Stimulated activated CD4-positive, alpha-beta T cell treated with anti-CD3 and anti-CD28 coated beads, Interleukin-4, amount 100 ng/mL, for 4 hours (primary cell): ENCODE results near the gene RFX8.
"Not testable (repeated sequence)": the region's sequence is repeated elsewhere in the genome, so short reads cannot be mapped to it uniquely, and the experiment has no call there.

Experiments used
- DNase-seq, 2 experiments: peaks; one replicate each; pipeline ENCODE4 v3.0.0-alpha.2; 2020

Gene RFX8

DNA sequence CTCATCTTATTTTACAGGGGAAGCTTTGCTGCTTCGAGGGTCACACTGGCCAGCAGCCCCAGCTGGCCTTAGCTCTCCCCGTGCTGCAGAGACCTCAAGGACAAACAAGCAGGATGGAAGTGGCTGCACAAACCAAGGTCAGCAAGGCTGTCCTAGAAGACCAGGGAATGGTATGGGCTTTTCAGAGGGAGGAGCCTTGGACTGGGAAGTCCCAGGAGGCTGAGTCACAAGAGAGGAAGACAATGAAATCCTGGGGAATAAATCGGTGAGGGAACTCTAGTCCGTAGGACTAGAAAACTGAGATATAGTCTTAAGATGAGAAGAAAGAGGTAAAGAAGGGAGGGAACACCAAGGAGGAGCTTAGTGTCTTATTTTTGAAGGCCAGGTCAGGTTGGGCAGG is 103.3 kb downstream of the RFX8 start:
- DNase-seq: no peak

DNA sequence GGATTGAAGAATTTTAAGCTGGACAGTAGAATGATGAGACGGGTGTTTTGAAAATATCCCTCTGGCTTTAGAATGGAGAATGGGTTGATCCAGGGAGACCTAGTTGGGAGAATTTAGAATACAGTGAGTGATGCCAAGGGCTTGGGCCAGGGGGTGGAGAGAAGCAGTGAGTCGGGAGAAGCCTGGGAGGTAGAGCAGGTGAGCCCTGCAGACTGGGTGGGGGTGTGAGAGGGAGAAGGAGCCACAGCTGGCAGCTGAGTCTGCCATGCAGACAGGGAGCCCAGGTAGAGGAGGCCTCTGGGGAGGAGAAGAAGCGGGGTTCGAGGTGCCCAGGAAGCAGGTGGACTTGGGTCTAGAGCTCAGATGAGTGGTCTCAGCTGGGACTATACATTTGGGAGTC is 105.8 kb downstream of the RFX8 start:
- no peak for DNase-seq

DNA sequence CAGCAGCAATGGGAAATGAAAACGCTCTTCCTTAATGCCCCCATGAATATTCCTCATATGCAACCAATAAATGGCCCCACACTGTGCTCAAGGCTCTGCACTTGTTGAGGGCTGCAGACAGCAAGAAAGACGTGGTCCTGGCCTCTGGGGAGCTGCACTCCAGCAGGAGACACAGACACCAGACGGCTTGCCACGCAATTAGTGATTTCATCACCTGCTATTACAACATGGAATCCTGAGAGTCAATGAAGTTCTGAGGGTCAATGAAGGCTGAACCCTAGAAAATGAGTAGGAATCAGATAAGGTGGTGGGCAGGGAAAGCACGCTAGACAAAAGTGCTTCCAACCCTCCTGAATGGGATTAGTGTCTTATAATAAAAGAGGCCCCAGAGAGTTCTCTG is 106.5 kb downstream of the RFX8 start:
- no peak for DNase-seq

DNA sequence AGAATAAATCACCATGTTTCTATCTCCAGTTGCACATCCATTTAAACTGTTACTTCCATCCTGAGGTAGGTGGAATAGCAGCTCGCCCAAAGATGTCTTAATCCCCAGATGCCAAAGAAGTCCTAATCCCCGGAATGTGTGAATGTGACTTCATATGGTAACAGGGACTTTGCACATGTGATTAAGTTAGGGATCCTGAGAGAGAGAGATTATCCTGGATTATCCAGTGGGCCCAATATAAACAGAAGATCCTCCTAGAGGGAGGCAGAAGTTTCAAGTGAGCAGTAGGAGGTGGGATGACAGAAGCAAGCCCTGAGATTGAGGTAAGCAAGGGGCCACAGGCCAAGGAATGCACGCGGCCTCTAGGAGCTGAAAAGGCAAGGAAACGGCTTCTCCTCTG is 107.4 kb downstream of the RFX8 start:
- DNase-seq: no peak

DNA sequence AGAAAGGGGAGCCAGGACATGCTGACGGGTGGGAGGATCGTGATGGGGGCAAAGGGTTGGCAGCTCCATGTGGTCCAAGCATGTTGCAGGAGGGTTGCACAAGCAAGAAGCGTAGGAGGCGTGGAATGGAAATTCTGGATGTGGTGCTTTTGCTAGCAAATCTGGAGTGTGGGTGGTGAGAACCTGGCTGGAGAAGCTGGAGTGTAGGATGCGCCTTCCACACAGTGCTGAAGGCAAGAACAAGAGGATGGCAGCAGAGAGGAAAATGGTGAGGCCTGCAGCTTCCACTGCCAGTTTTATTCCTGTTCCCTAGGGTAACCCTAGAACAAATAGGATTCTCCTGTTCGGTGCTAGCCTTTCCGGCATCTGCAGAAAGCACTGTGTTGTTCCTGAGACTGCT is 110.0 kb downstream of the RFX8 start:
- no peak for DNase-seq

DNA sequence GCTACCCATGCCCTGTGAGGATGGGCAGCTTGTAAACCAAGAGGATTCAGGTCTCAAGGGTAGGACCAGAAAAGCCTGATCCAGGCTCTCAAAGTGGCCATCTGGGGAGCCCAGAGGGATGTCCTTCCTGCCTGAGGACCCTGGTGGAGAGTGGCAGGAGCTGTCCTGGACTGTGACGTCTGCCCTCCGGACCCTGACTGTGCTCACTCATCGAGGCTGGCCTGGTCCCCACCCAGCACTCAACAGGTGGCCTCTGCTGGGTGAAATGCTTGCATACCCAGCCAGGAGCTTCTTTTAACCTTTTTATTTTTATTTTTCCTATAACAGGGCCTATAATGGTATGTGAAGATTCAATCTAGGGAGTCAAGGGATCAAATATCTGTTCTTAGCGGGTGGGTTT is 112.1 kb downstream of the RFX8 start:
- no peak for DNase-seq

DNA sequence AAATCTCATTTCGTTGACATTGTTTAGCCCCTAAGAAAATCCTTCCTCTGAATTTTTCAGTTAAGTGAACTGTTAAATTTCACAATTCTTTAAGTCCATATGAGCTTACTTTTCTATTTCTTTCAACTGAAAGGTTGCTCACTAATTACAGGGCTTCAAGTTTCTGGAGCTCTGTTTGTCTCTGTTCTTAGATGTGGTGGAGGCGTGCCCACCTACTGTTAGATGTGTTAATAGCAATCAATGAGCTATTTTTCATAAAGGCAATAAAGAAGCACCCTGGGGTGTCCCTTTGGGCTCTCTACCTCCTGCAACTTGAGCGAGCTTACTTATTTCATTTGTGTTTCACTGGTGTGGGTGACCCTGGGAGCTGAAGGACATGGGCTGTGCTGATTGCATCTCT is 112.6 kb downstream of the RFX8 start:
- DNase-seq: no peak

DNA sequence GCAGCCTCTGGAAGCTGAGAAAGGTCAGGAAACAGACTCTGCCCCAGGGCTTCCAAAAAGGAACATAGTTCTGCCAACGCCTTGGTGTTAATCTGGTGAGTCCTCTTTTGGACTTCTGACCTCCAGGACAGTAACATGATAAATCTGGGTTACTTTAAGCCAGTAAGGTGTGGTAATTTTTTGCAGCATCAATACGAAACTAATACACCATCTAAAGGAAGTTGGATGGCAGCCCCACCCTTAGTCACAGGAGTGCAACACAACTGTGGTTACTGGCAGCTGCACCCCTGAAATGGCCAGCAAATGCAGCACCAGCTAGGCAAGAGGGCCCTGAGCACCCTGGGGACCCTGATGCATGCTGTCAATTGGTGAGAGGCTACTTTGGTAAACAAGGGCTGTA is 113.4 kb downstream of the RFX8 start:
- DNase-seq: no peak

DNA sequence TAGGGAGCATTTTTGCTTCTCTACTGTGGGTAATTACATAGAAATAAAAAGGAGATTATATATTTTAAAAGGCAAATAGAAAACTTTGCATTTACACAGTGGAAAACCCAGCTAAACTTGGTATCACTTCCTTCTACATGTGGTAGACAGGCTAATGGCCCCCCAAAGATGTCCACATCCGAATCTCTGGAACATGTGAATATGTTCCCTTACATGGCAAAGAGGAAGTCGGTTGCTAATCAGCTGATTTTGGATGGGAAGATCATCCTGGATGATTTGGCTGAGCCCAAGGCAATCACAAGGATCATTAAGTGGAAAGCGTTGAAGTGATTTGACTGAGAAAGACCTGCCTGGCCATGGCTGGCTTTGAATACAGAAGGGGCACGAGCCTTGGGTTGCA is 113.8 kb downstream of the RFX8 start:
- no peak for DNase-seq

DNA sequence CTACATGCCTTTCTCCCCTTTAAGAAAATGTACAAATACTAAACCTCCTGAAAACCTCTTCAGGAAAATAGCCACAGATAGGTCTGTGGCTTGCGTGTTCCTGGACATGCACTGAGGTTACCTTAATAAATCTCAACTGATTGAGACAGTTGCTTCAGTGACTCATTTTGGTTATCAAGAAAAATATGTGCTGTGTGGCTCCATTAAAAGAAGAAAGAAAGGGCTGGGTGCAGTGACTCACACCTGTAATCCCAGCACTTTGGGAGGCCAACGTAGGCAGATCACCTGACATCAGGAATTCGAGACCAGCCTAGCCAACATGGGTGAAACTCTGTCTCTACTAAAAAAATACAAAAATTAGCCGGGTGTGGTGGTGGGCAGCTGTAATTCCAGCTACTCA is 114.7 kb downstream of the RFX8 start:
- no peak for DNase-seq

DNA sequence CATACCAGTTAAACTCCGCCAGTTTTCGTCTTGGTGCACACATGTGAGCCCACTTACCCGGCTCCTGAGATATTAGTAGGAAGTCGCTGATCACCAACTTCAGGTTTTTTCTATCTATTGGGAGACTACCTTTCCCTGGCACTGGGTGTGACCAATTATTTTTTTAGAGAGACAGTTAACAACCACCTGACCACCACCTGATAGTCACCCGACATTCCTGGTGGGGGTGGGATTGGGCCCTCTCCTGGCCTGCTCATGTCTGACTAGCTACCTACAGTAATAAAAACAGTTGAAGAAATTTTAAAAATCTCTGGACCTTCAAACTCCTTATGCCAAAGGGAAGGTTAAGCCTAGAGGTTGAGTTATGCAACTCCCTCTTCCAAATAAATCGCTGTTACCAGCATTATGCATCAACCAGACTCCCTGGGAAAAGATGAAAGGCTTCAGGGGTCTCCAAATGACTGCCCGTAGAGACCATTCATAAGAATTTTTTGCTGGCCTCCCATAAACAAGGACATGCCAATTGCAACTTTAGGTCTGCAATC is 115.4 kb downstream of the RFX8 start:
- no peak for DNase-seq

DNA sequence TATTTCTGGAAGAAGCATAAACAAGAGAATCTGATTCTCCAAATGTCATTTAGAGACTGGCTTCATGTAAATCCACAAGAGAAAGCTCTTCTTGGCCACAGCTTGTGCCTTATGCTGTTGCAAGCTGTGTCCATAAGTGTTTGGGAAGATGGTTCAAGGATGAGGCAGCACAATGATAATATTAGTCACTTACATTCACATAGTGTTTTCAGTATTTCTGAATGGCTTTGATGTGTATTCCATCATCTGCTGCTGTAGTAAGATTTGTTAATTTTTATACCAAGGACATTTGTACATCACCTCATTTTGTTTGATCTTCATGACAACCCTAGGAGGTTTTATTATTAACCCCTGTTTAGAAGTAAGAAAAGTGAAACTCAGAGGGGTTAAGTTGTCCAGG is 117.5 kb downstream of the RFX8 start:
- DNase-seq: no peak

DNA sequence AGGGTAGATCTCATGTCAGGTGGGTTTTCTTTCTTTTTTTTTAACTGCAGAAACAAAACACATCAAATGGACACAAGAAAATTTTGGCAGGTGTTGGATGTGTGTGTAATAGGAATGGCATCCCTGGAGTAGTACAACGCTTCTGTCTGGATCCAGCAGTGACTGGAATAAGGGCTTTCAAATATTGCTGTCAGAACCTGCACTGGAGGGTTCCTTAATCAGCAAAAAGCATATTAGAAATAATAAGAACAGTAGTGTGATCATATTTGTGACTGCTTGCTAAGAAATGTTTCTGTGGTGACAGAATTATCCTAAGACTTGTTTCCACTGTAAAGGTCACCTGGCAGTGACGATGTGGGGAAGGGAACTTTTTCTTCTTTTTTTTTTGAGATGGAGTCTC is 118.4 kb downstream of the RFX8 start:
- no peak for DNase-seq

DNA sequence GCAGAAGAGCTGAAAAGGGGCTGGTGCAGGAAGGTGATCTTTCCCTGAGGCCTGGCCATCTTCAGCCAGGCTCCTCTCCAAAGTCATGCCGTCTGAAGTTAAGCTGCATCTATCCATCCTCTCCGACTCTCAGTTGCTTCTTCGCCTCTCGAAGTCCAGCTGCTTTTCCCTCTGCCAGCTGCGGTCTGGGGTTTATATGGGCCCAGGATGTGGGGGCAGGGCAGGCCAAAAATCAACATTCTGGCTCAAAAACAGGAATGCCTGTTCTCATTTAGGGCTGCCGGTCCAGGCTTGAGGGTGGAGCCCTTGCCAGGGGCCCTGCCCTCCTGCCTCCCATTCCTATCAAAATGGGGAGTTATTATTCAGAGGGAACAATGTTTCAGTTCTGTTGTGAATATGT is 118.9 kb downstream of the RFX8 start:
- DNase-seq: no peak

DNA sequence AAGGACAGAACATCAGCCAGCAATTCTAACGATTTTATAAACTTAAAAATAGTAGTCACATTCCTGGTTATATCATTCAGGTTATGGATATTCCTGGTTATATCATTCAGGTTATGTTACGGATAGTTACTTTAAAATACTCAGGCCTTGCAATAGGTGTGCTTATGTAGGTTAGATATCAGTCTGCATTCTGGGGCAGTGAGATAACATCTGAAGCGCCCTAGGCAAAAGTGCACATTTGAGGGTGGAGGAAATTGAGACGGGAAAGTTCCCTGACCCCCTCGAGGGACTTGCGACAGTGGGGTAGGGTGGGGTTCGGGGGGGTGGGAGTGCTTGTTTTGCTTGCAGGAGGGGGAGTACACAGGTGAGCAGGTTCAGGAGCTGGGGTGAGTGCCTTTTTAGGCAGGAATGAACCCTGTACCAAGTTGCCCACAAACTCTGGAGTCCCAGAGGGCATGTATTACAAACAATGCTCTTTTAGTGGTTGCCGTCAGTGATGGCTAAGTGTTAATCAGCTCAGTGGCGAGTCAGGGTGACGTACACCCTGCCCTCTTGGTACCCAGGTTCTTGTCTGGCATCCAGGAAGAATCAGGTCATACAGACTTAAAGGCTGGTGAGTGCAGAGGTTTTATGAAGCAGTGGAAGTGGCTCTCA is 119.4 kb downstream of the RFX8 start:
- DNase-seq: no peak

DNA sequence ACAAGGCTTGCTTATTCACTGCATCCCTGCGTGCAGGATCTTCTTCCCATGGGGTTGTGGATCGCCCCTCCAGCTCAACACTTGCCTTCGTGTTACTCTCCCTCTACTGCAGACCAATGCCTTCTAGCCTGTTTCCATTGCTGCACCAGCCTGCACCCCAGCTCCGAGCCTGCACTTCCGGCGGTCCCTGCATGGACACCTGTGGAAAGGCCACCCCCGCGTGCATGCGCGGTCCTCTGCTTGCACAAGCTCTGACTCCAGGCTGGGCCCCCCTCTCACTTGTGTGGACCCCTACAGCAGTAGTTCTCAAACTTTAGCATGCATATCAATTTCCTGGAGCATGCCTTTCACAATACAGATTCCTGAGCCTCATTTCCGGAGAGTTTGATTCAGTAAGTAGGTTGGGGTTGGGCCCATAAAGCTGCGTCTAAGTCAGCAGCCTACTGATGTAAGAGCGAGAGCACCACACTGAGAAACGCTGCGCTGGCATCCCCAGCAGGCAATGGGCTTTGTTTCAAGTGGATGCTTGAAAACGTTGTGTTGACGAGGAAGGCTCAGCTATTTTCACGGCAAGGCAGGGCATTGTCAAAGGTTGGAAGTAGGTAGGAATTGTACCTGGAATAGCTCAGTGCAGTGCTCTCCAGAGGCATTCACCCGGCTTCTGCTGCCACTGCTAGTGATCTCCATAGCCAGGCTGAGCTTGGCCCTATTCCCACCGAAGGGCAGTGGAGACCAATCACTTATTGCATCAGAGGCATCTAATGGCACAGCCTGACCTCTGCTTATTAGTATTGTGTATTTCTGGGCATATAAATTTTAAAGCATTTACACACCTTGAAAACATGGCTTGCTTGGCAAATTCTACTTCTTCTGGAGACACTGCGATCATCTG is 120.2 kb downstream of the RFX8 start:
- DNase-seq: no peak

DNA sequence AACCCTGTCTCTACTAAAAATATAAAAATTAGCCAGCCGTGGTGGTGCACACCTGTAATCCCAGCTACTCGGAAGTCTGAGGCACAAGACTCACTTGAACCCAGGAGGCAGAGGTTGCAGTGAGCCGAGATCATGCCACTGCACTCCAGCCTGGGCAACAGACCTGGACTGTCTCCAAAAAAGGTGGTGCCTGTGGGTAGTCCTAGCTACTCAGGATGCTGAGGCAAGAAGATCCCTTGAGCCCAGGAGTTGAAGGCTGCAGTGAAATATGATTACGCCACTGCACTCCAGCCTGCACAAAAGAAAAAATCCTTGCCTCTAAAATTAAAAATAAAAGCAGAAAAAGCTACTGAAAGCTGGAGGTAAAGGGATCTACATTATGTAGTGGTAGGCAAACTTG is 122.3 kb downstream of the RFX8 start:
- DNase-seq: not testable (repeated sequence)

DNA sequence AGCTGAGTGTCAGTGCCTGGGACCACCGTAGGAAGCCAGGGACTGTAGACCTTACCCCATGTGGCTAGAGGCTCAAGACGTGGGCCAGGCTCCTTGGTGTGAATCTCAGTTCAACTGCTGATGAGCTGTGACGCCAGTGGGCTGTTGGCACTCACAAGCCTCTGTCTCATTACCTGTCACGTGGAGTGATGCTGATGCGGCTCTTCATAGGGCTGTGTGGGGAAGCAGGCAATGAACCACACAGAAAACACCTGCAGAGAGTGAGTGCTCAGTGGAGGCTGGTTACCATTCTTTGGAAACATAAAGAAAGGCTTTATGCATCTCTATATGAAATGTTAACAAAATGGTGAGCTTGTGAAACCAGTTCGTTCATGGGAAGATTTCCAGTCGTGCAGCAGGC is 123.7 kb downstream of the RFX8 start:
- DNase-seq: no peak

DNA sequence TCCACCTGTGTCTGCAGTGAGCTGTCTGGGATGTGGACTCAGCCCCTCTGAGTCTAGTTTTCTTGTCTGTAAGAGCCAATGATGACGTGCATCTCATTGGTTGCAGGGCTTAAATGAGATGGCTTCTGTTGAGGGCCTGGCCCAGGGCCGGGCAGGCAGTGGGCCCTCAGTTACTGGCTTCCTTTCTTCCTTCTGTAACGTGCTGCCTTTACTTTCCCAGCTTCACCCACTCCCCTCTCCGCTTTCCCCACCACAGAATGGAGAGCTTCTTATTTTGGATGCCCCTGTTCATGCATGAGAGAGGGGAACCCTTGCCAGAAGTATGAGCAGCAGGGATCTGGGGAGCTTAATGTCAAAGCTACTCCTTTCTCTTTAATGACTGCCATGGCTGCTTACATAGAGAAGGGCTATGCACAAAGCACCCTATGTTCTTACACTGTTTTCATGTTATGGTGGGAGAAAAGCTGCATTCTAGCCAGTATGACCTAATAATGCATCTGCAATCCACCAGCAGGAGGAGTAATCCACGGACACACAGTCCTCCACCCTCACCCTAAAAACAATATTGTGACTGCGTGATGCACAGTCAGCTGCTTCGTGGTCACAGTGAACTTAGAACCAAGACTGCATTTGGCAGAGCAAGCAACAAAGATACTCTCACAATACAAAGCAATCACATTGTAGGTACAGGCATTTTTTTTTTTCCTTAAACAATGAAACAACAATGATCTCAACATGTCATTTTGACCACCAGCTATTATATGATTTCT is 124.8 kb downstream of the RFX8 start:
- no peak for DNase-seq

DNA sequence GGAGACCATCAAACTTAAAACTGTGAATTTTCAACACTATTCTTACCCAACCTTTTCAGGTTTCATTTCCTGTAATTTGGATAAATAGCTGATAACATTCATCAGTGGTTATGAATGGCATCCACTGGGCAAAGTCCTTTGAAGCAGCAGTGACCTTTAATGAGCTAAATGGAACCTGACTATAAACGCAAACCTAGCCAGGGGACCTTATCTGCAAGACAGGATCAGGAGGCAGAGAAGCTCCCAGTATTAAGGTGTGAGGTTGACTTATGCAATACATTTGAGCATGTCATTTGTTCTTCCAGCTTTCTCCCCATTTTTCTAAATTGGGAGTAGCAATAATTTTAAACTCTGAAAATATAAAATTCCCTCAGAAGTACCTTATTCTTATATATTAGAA is 126.0 kb downstream of the RFX8 start:
- no peak for DNase-seq
